Measurements from ENCODE around the gene C1orf159.
A peak's percentile ranks its signal among the peaks of the same experiment; 100 is the strongest.

C1orf159 gene

GRCh38 chr1:1141911-1142250, 26.0 kb upstream of the C1orf159 start:
- H3K4me1 ChIP-seq (ENCODE audit: control insufficient read depth in 2 of 2, insufficient read depth in 1 of 2, low read depth in 1 of 2, low read length in 2 of 2), result peaks cover 4 to 5% of the 10 kb centered on the region in 2 donors
- no peaks in the 10 kb centered on the region for H3K9me3 ChIP-seq (replicated peaks in 1 of 2; ENCODE audit: control insufficient read depth in 2 of 2, insufficient read depth in 1 of 2, low read depth in 1 of 2, low read length in 2 of 2)
- no peak overlapping the region for H2AFZ ChIP-seq (ENCODE audit: low read length)
- peak overlapping the region; percentile 94 for H2AK5ac ChIP-seq (ENCODE audit: low read depth, low read length)
- no peak overlapping the region for H2BK120ac ChIP-seq (ENCODE audit: low read depth, low read length)
- no peaks in the 10 kb centered on the region for H3K36me3 ChIP-seq (replicated peaks in 1 of 2; ENCODE audit: control insufficient read depth in 2 of 2, insufficient read depth in 2 of 2, low read length in 2 of 2)
- H3K27me3 ChIP-seq (ENCODE audit: control insufficient read depth in 3 of 3, insufficient read depth in 3 of 3, low read depth in 1 of 3, low read length in 3 of 3), result peaks cover 0 to 24% (median 12%) of the 10 kb centered on the region in 3 experiments
- H3K14ac ChIP-seq (ENCODE audit: low read length), result peak overlapping the region; percentile 21
- WGBS, 2 donors (ENCODE audit: extremely low coverage in 2 of 2, insufficient read length in 2 of 2, insufficient replicate concordance in 1 of 2), result no CpG with 5 or more reads among the region's 15 CpGs
- H3K18ac ChIP-seq (ENCODE audit: low read length), result peak overlapping the region; percentile 71
- DNase-seq (ENCODE audit: low spot score), result no peak
- peak overlapping the region; percentile 82 for H2BK12ac ChIP-seq (ENCODE audit: low read length)
- peak overlapping the region; percentile 82 for H2BK5ac ChIP-seq (ENCODE audit: low read length)
- no peak overlapping the region for H3K4me3 ChIP-seq (ENCODE audit: low read length in 2 of 2)
- no peak overlapping the region for H3K27ac ChIP-seq (replicated peaks; ENCODE audit: low read length)
- H3K9ac ChIP-seq (ENCODE audit: low read depth, low read length, poor library complexity), result no peak overlapping the region
- peak overlapping the region; percentile 94 for H2BK15ac ChIP-seq (ENCODE audit: low read length)
- no peak overlapping the region for H3K23ac ChIP-seq (ENCODE audit: low read depth, low read length, poor library complexity)
- peaks cover 7% of the 10 kb centered on the region for H3K79me1 ChIP-seq (ENCODE audit: low read depth, low read length)
- H4K91ac ChIP-seq (ENCODE audit: low read depth, low read length, poor library complexity), result peak overlapping the region; percentile 89
- no peak overlapping the region for H3K4ac ChIP-seq (ENCODE audit: low read length)
- H4K8ac ChIP-seq (ENCODE audit: low read depth, low read length), result no peak overlapping the region
- no peak overlapping the region for H3K4me2 ChIP-seq (ENCODE audit: insufficient read depth, low read length, poor library complexity, severe bottlenecking)

- Histone ChIP-seq H3K14ac (ENCODE audit: low read length) (peak overlapping the region; percentile 21), H3K4me3 (ENCODE audit: low read length in 2 of 2) (no peak overlapping the region), H2BK120ac (ENCODE audit: low read depth, low read length) (no peak overlapping the region), H3K9me3 (replicated peaks in 1 of 2; ENCODE audit: control insufficient read depth in 2 of 2, insufficient read depth in 1 of 2, low read depth in 1 of 2, low read length in 2 of 2) (no peaks in the 10 kb centered on the region), H2AK5ac (ENCODE audit: low read depth, low read length) (peak overlapping the region; percentile 94), H3K4me2 (ENCODE audit: insufficient read depth, low read length, poor library complexity, severe bottlenecking) (no peak overlapping the region), H2BK12ac (ENCODE audit: low read length) (peak overlapping the region; percentile 82), H3K27me3 (ENCODE audit: control insufficient read depth in 3 of 3, insufficient read depth in 3 of 3, low read depth in 1 of 3, low read length in 3 of 3) (peaks cover 0 to 28% (median 17%) of the 10 kb centered on the region in 3 experiments), H3K18ac (ENCODE audit: low read length) (peak overlapping the region; percentile 71), H3K4ac (ENCODE audit: low read length) (no peak overlapping the region), H2BK5ac (ENCODE audit: low read length) (peak overlapping the region; percentile 82), H3K4me1 (ENCODE audit: control insufficient read depth in 2 of 2, insufficient read depth in 1 of 2, low read depth in 1 of 2, low read length in 2 of 2) (peaks cover 4 to 5% of the 10 kb centered on the region in 2 donors), H3K23ac (ENCODE audit: low read depth, low read length, poor library complexity) (no peak overlapping the region), H3K36me3 (replicated peaks in 1 of 2; ENCODE audit: control insufficient read depth in 2 of 2, insufficient read depth in 2 of 2, low read length in 2 of 2) (no peaks in the 10 kb centered on the region), H3K9ac (ENCODE audit: low read depth, low read length, poor library complexity) (no peak overlapping the region), H2BK15ac (ENCODE audit: low read length) (peak overlapping the region; percentile 94), H3K79me1 (ENCODE audit: low read depth, low read length) (peaks cover 2% of the 10 kb centered on the region), H3K27ac (replicated peaks; ENCODE audit: low read length) (no peak overlapping the region), H2AFZ (ENCODE audit: low read length) (no peak overlapping the region), H4K91ac (ENCODE audit: low read depth, low read length, poor library complexity) (peak overlapping the region; percentile 89), H4K8ac (ENCODE audit: low read depth, low read length) (no peak overlapping the region)
- DNase-seq (ENCODE audit: low spot score), result no peak
- no CpG with 5 or more reads among the region's 25 CpGs for WGBS, 2 donors (ENCODE audit: extremely low coverage in 2 of 2, insufficient read length in 2 of 2, insufficient replicate concordance in 1 of 2)
These were observed 25.5 kb upstream of the C1orf159 start for GRCh38 chr1:1141244-1141910.

GRCh38 chr1:1140673-1141072, 24.8 kb upstream of the C1orf159 start:
- Histone ChIP-seq H4K8ac (ENCODE audit: low read depth, low read length) (no peak overlapping the region), H2AK5ac (ENCODE audit: low read depth, low read length) (peak overlapping the region; percentile 95), H3K27ac (replicated peaks; ENCODE audit: low read length) (no peak overlapping the region), H2AFZ (ENCODE audit: low read length) (no peak overlapping the region), H2BK120ac (ENCODE audit: low read depth, low read length) (no peak overlapping the region), H3K36me3 (replicated peaks in 1 of 2; ENCODE audit: control insufficient read depth in 2 of 2, insufficient read depth in 2 of 2, low read length in 2 of 2) (no peaks in the 10 kb centered on the region), H3K9ac (ENCODE audit: low read depth, low read length, poor library complexity) (no peak overlapping the region), H2BK15ac (ENCODE audit: low read length) (peak overlapping the region; percentile 97), H3K18ac (ENCODE audit: low read length) (peak overlapping the region; percentile 91), H3K27me3 (ENCODE audit: control insufficient read depth in 3 of 3, insufficient read depth in 3 of 3, low read depth in 1 of 3, low read length in 3 of 3) (peaks cover 0 to 35% (median 20%) of the 10 kb centered on the region in 3 experiments), H2BK5ac (ENCODE audit: low read length) (no peak overlapping the region), H3K4ac (ENCODE audit: low read length) (peak overlapping the region; percentile 37), H2BK12ac (ENCODE audit: low read length) (peak overlapping the region; percentile 90), H3K79me1 (ENCODE audit: low read depth, low read length) (peaks cover 2% of the 10 kb centered on the region), H3K4me2 (ENCODE audit: insufficient read depth, low read length, poor library complexity, severe bottlenecking) (no peak overlapping the region), H4K91ac (ENCODE audit: low read depth, low read length, poor library complexity) (peak overlapping the region; percentile 72), H3K9me3 (replicated peaks in 1 of 2; ENCODE audit: control insufficient read depth in 2 of 2, insufficient read depth in 1 of 2, low read depth in 1 of 2, low read length in 2 of 2) (no peaks in the 10 kb centered on the region), H3K23ac (ENCODE audit: low read depth, low read length, poor library complexity) (no peak overlapping the region), H3K4me1 (ENCODE audit: control insufficient read depth in 2 of 2, insufficient read depth in 1 of 2, low read depth in 1 of 2, low read length in 2 of 2) (peaks cover 4 to 5% of the 10 kb centered on the region in 2 donors), H3K14ac (ENCODE audit: low read length) (peak overlapping the region; percentile 98), H3K4me3 (ENCODE audit: low read length in 2 of 2) (no peak overlapping the region)
- no CpG with 5 or more reads among the region's 18 CpGs for WGBS, 2 donors (ENCODE audit: extremely low coverage in 2 of 2, insufficient read length in 2 of 2, insufficient replicate concordance in 1 of 2)
- DNase-seq (ENCODE audit: low spot score), result no peak

DNA sequence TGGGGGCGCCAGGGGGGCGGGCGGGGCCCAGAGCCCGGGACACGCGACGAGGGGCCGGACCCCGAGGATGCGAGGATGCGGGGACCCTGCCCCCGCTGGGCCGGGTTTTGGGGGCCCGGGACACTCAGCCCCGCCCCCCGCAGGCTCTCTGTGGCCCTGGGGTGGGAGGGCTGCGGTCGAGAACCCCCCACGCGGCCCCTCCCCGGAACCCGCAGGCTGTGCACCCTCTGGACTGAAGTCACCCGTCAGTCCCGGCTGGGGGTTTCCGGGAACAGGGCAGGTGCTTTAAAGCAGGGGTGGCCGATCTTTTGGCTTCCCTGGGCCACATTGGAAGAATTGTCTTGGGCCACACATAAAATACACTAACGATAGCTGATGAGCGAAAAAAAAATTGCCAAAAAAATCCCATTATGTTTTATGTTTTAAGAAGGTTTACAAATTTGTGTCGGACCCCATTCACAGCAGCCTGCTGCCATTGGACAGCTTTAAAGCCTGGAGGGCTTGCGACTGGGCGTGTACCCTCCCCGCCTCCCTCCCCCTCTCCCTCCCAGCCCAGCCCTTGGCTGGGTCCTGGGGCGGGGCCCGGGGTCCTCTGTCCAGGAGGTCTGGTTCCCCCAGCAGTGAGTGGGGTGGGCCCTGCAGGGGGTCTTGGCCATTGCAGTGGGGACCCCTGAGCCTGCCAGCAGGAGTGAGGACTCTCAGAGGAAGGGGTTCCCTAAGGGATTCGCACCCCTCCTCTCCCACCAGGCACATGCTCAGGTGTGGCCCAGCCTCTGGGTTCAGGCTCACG, 21.6 kb upstream of the C1orf159 start:
- Histone ChIP-seq H3K4ac (ENCODE audit: low read length) (no peak overlapping the region), H2BK5ac (ENCODE audit: low read length) (no peak overlapping the region), H2BK120ac (ENCODE audit: low read depth, low read length) (peak overlapping the region; percentile 94), H3K36me3 (replicated peaks in 1 of 2; ENCODE audit: control insufficient read depth in 2 of 2, insufficient read depth in 2 of 2, low read length in 2 of 2) (no peaks in the 10 kb centered on the region), H3K27ac (replicated peaks; ENCODE audit: low read length) (no peak overlapping the region), H3K79me1 (ENCODE audit: low read depth, low read length) (peaks cover 2% of the 10 kb centered on the region), H3K4me1 (ENCODE audit: control insufficient read depth in 2 of 2, insufficient read depth in 1 of 2, low read depth in 1 of 2, low read length in 2 of 2) (peaks cover 2 to 3% of the 10 kb centered on the region in 2 donors), H3K27me3 (ENCODE audit: control insufficient read depth in 3 of 3, insufficient read depth in 3 of 3, low read depth in 1 of 3, low read length in 3 of 3) (peaks cover 0 to 28% (median 20%) of the 10 kb centered on the region in 3 experiments), H3K23ac (ENCODE audit: low read depth, low read length, poor library complexity) (no peak overlapping the region), H3K9ac (ENCODE audit: low read depth, low read length, poor library complexity) (no peak overlapping the region), H2AK5ac (ENCODE audit: low read depth, low read length) (peak overlapping the region; percentile 97), H3K9me3 (replicated peaks in 1 of 2; ENCODE audit: control insufficient read depth in 2 of 2, insufficient read depth in 1 of 2, low read depth in 1 of 2, low read length in 2 of 2) (no peaks in the 10 kb centered on the region), H2BK12ac (ENCODE audit: low read length) (peak overlapping the region; percentile 90), H3K18ac (ENCODE audit: low read length) (peak overlapping the region; percentile 95), H3K4me2 (ENCODE audit: insufficient read depth, low read length, poor library complexity, severe bottlenecking) (peak overlapping the region; percentile 33), H2AFZ (ENCODE audit: low read length) (no peak overlapping the region), H2BK15ac (ENCODE audit: low read length) (peak overlapping the region; percentile 100), H3K14ac (ENCODE audit: low read length) (peak overlapping the region; percentile 21), H3K4me3 (ENCODE audit: low read length in 2 of 2) (no peak overlapping the region), H4K91ac (ENCODE audit: low read depth, low read length, poor library complexity) (no peak overlapping the region), H4K8ac (ENCODE audit: low read depth, low read length) (peak overlapping the region; percentile 82)
- no peak for DNase-seq (ENCODE audit: low spot score)
- no CpG with 5 or more reads among the region's 36 CpGs for WGBS, 2 donors (ENCODE audit: extremely low coverage in 2 of 2, insufficient read length in 2 of 2, insufficient replicate concordance in 1 of 2)
